Epithelial cell of proximal tubule (primary cell): ENCODE measurements around the gene RALY. TPM values are rescaled to one million over a fixed set of nuclear protein-coding genes. Genes with fewer than 3 reads are reported as not detected.

Experiments
- DNase-seq: peaks from one replicate; pipeline ENCODE4 v3.0.0-alpha.2; 2011; ENCODE audit warnings: low read depth
- H3K4me3 ChIP-seq: 2 replicates; pipeline ENCODE4 v1.5.1; 2011; ENCODE audit warnings: low read depth, mild to moderate bottlenecking, low read length
- CTCF ChIP-seq: conservative IDR thresholded peaks from 2 replicates; pipeline ENCODE4 v1.5.1; 2012; ENCODE audit warnings: low read depth, mild to moderate bottlenecking, low read length
- total RNA-seq: library from RNA; depleted of rRNA; stranded (reverse); fragments of >200 nt; gene quantifications from 2 replicates; pipeline ENCODE4 v1.2.3, GENCODE V29; 2015

RALY gene
- total RNA-seq, 1 donor from 2014 or later, result 111 TPM

GRCh38 chr20:33992923-33993575 is 662 bp upstream of the RALY start:
- TF ChIP-seq CTCF, result no peak
- H3K4me3 ChIP-seq, result peak overlapping the region; percentile 93
- DNase-seq, result peak; percentile 81

DNA sequence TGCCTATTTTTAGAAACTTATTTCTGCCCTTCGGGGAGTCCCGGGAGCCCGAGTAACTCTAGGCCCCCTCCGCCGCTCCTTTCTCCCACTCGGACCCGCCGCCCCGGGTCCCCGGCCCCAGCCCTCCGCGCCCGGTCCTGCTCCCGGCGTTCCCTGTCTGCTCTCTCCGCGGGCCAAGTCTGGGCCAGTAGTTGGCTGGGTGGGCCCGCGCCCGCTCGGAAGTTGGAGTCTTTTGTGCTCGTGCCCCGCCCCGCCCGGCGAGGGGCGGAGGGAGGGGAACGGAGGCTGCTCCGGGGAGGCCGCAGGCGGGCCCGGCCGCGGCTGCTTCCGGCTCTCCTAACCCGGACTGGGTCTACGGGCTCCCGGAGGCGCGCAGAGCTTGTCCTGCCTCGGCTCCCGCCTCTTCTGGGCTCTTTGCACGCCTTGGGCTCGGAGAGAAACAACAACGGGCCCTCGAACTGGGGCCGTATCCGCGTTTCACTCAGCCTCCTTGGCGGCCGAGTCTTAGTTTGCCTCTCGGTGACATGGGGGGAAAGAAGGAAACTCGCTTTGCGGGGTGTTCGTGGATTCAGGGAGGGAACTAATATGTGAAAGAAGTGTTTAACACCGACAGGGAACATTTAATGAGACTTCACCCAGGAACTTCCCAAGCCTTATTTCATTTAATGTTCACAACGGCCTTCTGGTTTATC is 657 bp downstream of the RALY start:
- no peak for DNase-seq
- no peak for TF ChIP-seq CTCF

DNA sequence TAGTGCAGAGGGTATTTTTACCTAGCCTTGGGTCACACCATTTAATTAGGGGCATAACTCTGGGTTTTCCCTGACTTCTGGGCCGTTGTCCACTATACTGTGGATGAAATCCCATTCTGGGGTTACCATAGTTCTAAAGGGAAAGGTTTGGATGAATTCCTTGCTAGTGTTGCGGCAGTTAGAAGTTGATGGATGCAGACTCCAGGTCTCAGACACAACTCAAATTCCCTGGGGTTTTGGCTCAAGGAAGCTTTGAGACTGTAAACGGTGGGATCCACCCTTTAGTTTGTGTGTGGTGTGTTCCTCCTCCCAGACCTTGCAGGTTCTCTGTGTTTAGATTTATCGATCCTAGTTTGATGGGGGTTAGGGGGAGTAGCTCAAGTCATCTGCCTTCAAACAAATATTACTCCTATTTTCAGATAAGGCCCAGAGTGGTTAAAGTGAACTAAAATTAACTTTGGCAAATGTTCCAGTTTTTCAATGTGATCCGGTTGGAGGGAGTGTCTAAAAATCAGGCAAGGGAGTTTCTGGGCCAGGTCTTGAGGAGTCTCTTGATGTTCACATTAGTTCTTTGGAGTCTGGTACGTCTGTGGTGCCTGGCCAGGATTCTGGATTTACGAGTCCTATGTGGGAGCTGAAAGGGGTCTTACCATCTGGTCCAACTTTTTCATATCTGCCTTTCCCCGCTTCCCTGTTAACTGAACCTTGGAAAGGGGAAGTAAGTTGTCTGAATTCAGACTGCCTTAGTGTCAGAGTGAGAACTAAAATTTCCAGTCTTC is 1.5 kb downstream of the RALY start:
- DNase-seq, result no peak
- peak overlapping the region; percentile 93 for H3K4me3 ChIP-seq
- no peak for TF ChIP-seq CTCF

More for the DNA sequence above, 657 bp downstream of the RALY start:
- peak overlapping the region; percentile 93 for H3K4me3 ChIP-seq

DNA sequence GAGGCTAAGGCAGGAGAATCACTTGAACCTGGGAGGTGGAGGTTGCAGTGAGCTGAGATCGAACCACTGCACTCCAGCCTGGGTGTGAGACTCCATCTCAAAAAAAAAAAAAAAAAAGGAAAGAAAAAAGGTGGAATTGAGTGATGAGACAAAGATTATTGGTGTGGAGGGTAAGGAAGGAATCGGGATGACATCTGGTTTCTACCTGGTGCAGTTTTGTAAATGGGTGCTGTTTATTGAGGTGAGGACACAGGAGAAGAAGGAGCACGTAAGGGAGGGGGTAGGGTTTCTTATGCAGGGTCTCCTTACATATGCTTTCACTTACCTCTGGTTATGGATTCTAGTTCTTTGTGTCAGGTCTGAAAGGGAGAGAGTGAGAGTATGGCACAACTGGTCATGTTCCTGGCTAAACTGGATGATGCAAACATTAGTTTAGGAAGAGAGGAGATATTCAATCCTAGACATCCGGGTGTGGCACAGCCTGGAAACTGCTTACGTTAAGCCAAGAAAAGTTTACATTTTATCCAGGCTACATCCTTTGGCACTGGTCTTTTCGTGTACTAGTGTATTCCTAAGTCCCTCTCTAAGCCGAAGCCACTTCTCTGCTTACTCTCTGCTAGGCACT is 5.4 kb downstream of the RALY start:
- H3K4me3 ChIP-seq, result no peak overlapping the region

DNA sequence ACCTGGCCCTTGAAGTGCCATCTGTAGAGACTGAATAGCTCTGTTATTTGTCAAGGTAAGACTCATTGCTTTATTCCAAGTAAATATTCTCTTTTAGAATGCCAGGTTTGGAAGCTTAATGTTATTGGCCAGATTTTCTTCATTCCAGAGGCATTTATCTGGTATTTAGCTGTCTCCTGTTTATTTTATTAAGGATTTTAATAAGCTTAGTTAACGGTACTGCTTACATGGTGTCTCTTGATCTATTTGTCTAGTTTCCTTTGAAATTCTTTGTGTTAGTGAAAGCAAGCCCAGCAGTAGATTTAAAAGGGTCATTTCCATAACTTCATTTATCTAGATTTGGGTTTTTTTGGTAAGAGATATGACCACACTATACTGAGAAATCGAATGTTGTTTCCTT is 7.7 kb downstream of the RALY start:
- no peak for DNase-seq
- no peak for TF ChIP-seq CTCF
- no peak overlapping the region for H3K4me3 ChIP-seq

More for the DNA sequence above, 5.4 kb downstream of the RALY start:
- no peak for DNase-seq
- no peak for TF ChIP-seq CTCF

- TF ChIP-seq CTCF, result no peak
- no peak overlapping the region for H3K4me3 ChIP-seq
Observed at GRCh38 chr20:34004227-34004626, 10.5 kb downstream of the RALY start.

More at GRCh38 chr20:34004227-34004626, 10.5 kb downstream of the RALY start:
- DNase-seq, result no peak
